Activated naive CD8-positive, alpha-beta T cell treated with anti-CD3 and anti-CD28 coated beads, Interleukin-2, amount 50 U/mL, for 24 hours (primary cell): ENCODE data around the gene APOC3.
"Not testable (repeated sequence)": the region's sequence is repeated elsewhere in the genome, so short reads cannot be mapped to it uniquely, and the experiment has no call there.

Source experiments
- ATAC-seq: fragments of 150-1000 bp; cut with Tn5 transposase; one replicate; pipeline ENCODE4 v1.10.0; 2021
- DNase-seq: peaks from one replicate; pipeline ENCODE4 v3.0.0; 2021
- H3K27ac Mint-ChIP-seq: one replicate; pipeline ENCODE4 v1.8.0; 2021; ENCODE audit warnings: mild to moderate bottlenecking, mixed read lengths
- H3K27me3 Mint-ChIP-seq: one replicate; pipeline ENCODE4 v1.8.0; 2021; ENCODE audit warnings: mixed read lengths
- H3K36me3 Mint-ChIP-seq: one replicate; pipeline ENCODE4 v1.8.0; 2021; ENCODE audit warnings: low read depth, mixed read lengths
- H3K4me1 Mint-ChIP-seq: one replicate; pipeline ENCODE4 v1.8.0; 2021; ENCODE audit warnings: mixed read lengths
- H3K4me3 Mint-ChIP-seq: one replicate; pipeline ENCODE4 v1.8.0; 2021; ENCODE audit warnings: mild to moderate bottlenecking, moderate library complexity, mixed read lengths
- H3K9me3 Mint-ChIP-seq: one replicate; pipeline ENCODE4 v1.8.0; 2021; ENCODE audit warnings: mixed read lengths

The APOC3 gene

GRCh38 chr11:116832350-116833290, 2.9 kb downstream of the APOC3 start:
- no peak overlapping the region for H3K4me3 Mint-ChIP-seq
- no peaks in the 10 kb centered on the region for H3K9me3 Mint-ChIP-seq
- peaks cover 13% of the 10 kb centered on the region for H3K4me1 Mint-ChIP-seq
- H3K36me3 Mint-ChIP-seq, result no peaks in the 10 kb centered on the region
- ATAC-seq (no peak), DNase-seq (no peak)
- no peak overlapping the region for H3K27ac Mint-ChIP-seq
- peaks cover 5% of the 10 kb centered on the region for H3K27me3 Mint-ChIP-seq

GRCh38 chr11:116833491-116833815, 3.7 kb downstream of the APOC3 start:
- DNase-seq (no peak), ATAC-seq (no peak)
- no peaks in the 10 kb centered on the region for H3K9me3 Mint-ChIP-seq
- H3K36me3 Mint-ChIP-seq, result no peaks in the 10 kb centered on the region
- H3K4me1 Mint-ChIP-seq, result peaks cover 13% of the 10 kb centered on the region
- H3K27me3 Mint-ChIP-seq, result peaks cover 5% of the 10 kb centered on the region
- no peak overlapping the region for H3K27ac Mint-ChIP-seq
- no peak overlapping the region for H3K4me3 Mint-ChIP-seq

- Mint-ChIP-seq H3K9me3 (no peaks in the 10 kb centered on the region), H3K4me3 (no peak overlapping the region), H3K4me1 (peaks cover 13% of the 10 kb centered on the region), H3K27ac (no peak overlapping the region), H3K27me3 (peaks cover 5% of the 10 kb centered on the region), H3K36me3 (no peaks in the 10 kb centered on the region)
- no peak for ATAC-seq
- DNase-seq, result no peak
Measured at GRCh38 chr11:116833816-116834534, 4.3 kb downstream of the APOC3 start.

GRCh38 chr11:116834535-116835041, 4.9 kb downstream of the APOC3 start:
- not testable (repeated sequence) for H3K36me3 Mint-ChIP-seq, ATAC-seq, H3K27ac Mint-ChIP-seq, DNase-seq, H3K9me3 Mint-ChIP-seq, H3K27me3 Mint-ChIP-seq
- Mint-ChIP-seq H3K4me1 (peaks cover 13% of the 10 kb centered on the region), H3K4me3 (peak overlapping the region; percentile 34)

GRCh38 chr11:116835042-116835772, 5.5 kb downstream of the APOC3 start:
- H3K4me3 Mint-ChIP-seq, result peak overlapping the region; percentile 63
- no peaks in the 10 kb centered on the region for H3K9me3 Mint-ChIP-seq
- H3K27me3 Mint-ChIP-seq, result peaks cover 5% of the 10 kb centered on the region
- H3K4me1 Mint-ChIP-seq, result peaks cover 13% of the 10 kb centered on the region
- H3K36me3 Mint-ChIP-seq, result no peaks in the 10 kb centered on the region
- ATAC-seq (no peak), DNase-seq (no peak)
- no peak overlapping the region for H3K27ac Mint-ChIP-seq

GRCh38 chr11:116835791-116836631, 6.3 kb downstream of the APOC3 start:
- no peaks in the 10 kb centered on the region for H3K36me3 Mint-ChIP-seq
- H3K4me3 Mint-ChIP-seq, result peak overlapping the region; percentile 63
- H3K9me3 Mint-ChIP-seq, result no peaks in the 10 kb centered on the region
- H3K4me1 Mint-ChIP-seq, result peaks cover 13% of the 10 kb centered on the region
- ATAC-seq (peak; percentile 91), DNase-seq (peak; percentile 81)
- H3K27me3 Mint-ChIP-seq, result peaks cover 5% of the 10 kb centered on the region
- no peak overlapping the region for H3K27ac Mint-ChIP-seq

GRCh38 chr11:116836632-116836991, 6.9 kb downstream of the APOC3 start:
- Mint-ChIP-seq H3K27ac (no peak overlapping the region), H3K9me3 (no peaks in the 10 kb centered on the region), H3K27me3 (peaks cover 5% of the 10 kb centered on the region), H3K4me3 (no peak overlapping the region), H3K4me1 (peaks cover 13% of the 10 kb centered on the region), H3K36me3 (no peaks in the 10 kb centered on the region)
- ATAC-seq (no peak), DNase-seq (no peak)

- DNase-seq, result no peak
- ATAC-seq, result no peak
- Mint-ChIP-seq H3K9me3 (no peaks in the 10 kb centered on the region), H3K4me3 (no peak within 1 kb of the TSS), H3K27me3 (peaks cover 5% of the 10 kb centered on the region), H3K4me1 (peaks cover 13% of the 10 kb centered on the region), H3K27ac (no peak within 1 kb of the TSS), H3K36me3 (no peaks in the 10 kb centered on the region)
Measured at GRCh38 chr11:116837231-116838091, 7.8 kb downstream of the APOC3 start, which contains the start of gene APOA1. TSS of gene APOA1 (minus strand) at chr11:116837622. CDS start at chr11:116837387, 235 bp downstream.

- DNase-seq, result no peak
- peaks cover 5% of the 10 kb centered on the region for H3K27me3 Mint-ChIP-seq
- ATAC-seq, result no peak
- H3K4me3 Mint-ChIP-seq, result no peak overlapping the region
- peaks cover 13% of the 10 kb centered on the region for H3K4me1 Mint-ChIP-seq
- H3K36me3 Mint-ChIP-seq, result peaks cover 1% of the 10 kb centered on the region
- no peaks in the 10 kb centered on the region for H3K9me3 Mint-ChIP-seq
- H3K27ac Mint-ChIP-seq, result no peak overlapping the region
Measured at GRCh38 chr11:116838321-116839084, 8.8 kb downstream of the APOC3 start.

- no peaks in the 10 kb centered on the region for H3K9me3 Mint-ChIP-seq
- no peak overlapping the region for H3K4me3 Mint-ChIP-seq
- H3K36me3 Mint-ChIP-seq, result peaks cover 5% of the 10 kb centered on the region
- H3K4me1 Mint-ChIP-seq, result peaks cover 9% of the 10 kb centered on the region
- DNase-seq, result no peak
- ATAC-seq, result no peak
- no peaks in the 10 kb centered on the region for H3K27me3 Mint-ChIP-seq
- H3K27ac Mint-ChIP-seq, result no peak overlapping the region
Measured at GRCh38 chr11:116840224-116840745, 10.6 kb downstream of the APOC3 start.

GRCh38 chr11:116840746-116841296, 11.1 kb downstream of the APOC3 start:
- Mint-ChIP-seq H3K27me3 (no peaks in the 10 kb centered on the region), H3K27ac (no peak overlapping the region), H3K9me3 (no peaks in the 10 kb centered on the region), H3K4me3 (no peak overlapping the region), H3K4me1 (peaks cover 5% of the 10 kb centered on the region), H3K36me3 (peaks cover 8% of the 10 kb centered on the region)
- DNase-seq (no peak), ATAC-seq (no peak)

GRCh38 chr11:116842117-116842516, 12.4 kb downstream of the APOC3 start:
- H3K4me1 Mint-ChIP-seq, result no peaks in the 10 kb centered on the region
- no peak overlapping the region for H3K27ac Mint-ChIP-seq
- no peak overlapping the region for H3K4me3 Mint-ChIP-seq
- ATAC-seq (no peak), DNase-seq (no peak)
- no peaks in the 10 kb centered on the region for H3K9me3 Mint-ChIP-seq
- H3K27me3 Mint-ChIP-seq, result no peaks in the 10 kb centered on the region
- peaks cover 13% of the 10 kb centered on the region for H3K36me3 Mint-ChIP-seq
